HG02885 (cell line): ENCODE data around the gene CTNNA3.

ENCODE experiments used
- ATAC-seq: cut with Tn5 transposase; IDR thresholded peaks from one replicate; pipeline ENCODE4 v1.9.1; 2021; ENCODE audit warnings: mild to moderate bottlenecking; ENCODE audit not compliant: unreplicated experiment, poor library complexity

The CTNNA3 gene

GRCh38 chr10:67171970-67172369, 524.0 kb downstream of the CTNNA3 start:
- ATAC-seq = no peak

DNA sequence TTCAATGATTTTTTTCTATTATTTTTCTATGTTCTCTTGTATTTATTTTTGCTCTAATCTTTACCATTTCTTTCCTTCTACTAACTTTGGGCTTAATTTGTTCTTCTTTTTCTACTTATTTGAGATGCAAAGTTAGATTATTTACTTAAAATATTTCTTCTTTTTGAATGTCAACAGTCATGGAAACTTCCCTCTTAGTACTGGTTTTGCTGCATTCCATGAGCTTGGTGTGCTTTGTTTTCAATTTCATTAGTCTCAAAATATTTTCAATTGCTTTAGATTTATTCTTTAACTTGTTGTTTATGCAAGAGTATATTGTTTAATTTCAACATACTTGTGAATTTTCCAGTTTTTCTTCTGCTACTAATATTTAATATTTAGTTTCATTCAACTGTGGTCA, 539.8 kb downstream of the CTNNA3 start:
- ATAC-seq = no peak

DNA sequence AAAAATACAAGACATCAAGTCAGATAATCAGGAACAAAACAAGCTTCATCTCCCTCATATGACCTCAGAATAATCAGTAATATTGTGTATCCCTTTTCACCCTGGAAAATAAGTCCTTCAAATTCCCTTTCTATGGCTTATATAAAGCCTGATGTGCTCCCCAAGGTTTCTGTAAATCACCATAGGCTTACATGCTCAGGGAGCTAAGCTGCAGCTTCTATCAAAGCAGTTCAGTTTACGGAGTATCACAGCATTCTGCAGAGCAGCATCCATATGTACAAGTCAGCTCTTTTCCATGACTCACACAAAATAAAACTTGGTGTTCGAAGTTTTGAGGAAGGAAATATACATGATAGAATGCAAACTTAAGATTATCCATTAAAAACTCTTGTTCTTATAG, 544.5 kb downstream of the CTNNA3 start:
- ATAC-seq = no peak

- ATAC-seq = no peak
These were observed 551.5 kb downstream of the CTNNA3 start for GRCh38 chr10:67144530-67144929.

- no peak for ATAC-seq
These were observed 554.7 kb downstream of the CTNNA3 start for GRCh38 chr10:67141300-67141699.

DNA sequence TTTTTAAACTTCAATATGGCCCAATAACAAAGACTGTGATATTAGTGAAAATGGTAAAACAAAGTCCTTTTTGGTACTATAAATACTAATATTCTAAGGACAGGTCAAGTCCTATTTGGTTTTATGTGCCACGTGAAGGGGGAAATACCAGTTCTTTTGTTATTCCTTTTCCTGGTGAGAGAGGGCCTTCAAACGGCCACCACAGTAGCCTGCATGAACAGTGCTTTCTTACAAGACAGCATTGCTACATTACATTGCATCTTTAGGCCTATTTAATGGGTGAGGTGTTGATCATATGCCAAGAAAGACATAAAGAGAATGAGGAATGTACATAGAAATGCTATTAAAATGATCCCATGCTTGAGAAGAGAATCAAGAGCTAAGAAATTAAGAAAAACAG, 555.4 kb downstream of the CTNNA3 start:
- no peak for ATAC-seq

- ATAC-seq = no peak
These were observed 568.6 kb downstream of the CTNNA3 start for GRCh38 chr10:67127441-67127840.

DNA sequence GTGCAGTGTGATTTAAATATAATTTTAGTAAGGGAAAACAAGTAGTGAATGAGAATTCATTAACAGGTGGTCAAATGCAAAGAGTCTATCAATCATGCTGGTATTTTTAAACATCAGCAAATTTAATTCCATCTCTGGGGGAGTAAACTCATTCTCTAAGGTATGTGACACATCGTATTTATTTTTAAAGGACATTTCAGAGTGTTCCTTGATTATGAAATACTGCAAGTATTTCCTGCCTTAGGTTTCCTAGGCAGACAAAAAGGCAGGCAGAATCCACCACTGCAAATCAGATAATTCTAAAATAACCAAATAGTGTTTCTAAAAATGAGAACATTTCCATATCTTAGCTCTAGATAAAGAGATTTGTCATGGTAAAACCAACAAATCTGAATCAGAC, 576.3 kb downstream of the CTNNA3 start:
- no peak for ATAC-seq

DNA sequence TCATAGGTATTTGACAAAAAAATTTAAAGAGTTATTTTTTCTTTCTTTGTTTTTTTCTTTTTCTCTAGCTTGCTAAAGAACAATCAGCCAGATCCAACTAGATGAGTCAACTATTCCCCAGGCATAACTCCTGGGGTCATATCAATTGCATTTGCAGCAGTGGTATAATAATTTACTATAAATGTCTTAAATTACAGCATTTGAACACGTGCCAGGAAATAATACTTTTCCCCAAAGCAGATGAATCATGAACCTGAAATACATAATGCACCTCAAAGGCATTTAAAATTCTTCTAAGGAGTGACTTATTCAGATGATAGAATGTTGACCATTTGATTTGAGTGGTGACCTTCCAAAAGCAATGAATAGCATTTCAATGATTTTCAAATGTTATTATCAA, 580.0 kb downstream of the CTNNA3 start:
- ATAC-seq = no peak

DNA sequence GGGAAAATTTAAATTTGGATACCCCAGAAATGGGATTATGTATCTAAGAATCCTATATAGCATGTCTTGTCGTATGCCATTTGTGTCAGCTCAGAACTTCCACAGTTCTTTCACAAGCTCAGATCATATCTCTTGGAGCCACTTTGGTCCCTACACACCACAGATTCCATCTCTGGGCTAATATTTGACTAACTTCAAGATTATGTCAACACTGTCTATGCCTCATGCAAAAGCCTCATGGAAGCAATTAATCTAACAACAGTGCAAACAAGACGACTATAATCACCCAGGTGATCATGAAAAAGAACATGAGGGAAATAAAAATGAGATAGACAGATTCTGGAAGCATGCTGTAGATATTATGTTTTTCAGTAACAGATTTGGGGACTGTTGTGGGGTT, 581.0 kb downstream of the CTNNA3 start:
- ATAC-seq = no peak

- ATAC-seq = no peak
These were observed 583.2 kb downstream of the CTNNA3 start for GRCh38 chr10:67112765-67113164.

DNA sequence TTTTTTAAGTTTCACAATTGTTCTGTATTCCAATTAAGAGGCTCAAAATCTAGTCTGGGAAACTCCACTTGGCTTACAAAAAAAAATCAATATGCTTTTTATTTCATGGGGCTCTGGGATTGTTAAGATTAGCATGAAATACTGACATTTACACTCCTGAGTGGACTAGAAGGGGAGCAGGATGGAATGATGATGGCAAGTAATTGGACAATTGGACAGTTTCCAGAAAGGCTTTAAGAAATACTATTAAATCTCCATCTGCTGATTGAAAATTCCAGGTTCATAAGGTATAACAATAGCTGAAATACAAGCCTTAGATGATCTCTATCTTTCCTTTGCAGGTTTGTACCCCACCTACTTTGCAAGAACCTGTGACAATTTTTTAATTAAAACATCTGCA, 585.7 kb downstream of the CTNNA3 start:
- no peak for ATAC-seq

- ATAC-seq = no peak
These were observed 588.3 kb downstream of the CTNNA3 start for GRCh38 chr10:67107670-67108069.

DNA sequence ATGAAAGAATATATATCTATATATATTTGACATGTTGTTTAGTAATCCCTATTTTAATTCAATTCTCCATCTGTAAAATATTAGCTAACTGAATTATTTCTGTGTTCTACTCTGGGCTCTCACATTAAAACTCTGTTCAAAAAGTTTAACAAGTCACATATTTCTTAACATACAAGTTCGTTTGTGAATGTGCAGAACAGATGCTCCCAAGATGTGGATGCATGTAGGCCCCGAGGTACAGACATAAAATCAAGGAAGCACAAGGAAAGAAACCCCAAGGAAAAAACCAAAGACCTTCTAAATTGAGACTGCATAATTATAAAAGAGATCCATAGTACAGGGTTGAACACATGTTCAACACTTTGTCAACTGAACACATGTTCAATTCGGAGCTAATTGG, 595.0 kb downstream of the CTNNA3 start:
- ATAC-seq = no peak

DNA sequence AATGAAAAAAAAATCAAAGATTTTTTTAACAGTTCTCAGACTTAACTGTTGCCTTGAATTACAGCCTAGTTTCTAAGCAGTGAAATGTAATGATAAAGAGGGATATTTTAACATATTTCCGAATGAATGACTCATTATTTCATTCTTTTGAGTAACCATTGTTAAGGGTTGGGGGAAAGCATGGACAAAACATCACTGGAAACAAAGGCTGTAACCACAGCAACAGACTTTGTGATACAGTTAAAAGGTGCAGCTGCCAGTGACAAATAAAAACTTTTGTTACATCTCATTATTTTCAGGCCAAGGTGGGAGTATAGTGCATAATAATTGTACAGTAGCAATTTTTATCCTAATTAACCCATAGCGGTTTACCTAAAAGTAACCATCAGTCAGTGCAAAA, 597.5 kb downstream of the CTNNA3 start:
- no peak for ATAC-seq

DNA sequence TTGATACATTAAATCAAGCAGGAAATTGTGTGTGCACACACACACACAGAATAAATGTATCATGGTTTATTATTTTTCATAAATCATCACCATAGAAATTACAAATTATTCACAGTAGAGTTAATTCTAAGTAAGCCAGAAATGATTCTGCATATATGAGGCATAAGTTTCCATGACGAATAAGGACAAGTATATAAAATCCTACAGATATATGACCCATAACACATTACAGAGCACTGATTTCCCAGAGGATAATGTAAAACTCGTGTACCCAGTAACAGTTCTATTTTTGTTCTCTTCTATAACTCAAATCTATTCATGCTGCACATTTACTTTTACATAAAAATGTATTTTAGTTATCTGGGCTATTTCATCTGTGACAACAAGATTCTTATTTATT, 600.5 kb downstream of the CTNNA3 start:
- no peak for ATAC-seq

DNA sequence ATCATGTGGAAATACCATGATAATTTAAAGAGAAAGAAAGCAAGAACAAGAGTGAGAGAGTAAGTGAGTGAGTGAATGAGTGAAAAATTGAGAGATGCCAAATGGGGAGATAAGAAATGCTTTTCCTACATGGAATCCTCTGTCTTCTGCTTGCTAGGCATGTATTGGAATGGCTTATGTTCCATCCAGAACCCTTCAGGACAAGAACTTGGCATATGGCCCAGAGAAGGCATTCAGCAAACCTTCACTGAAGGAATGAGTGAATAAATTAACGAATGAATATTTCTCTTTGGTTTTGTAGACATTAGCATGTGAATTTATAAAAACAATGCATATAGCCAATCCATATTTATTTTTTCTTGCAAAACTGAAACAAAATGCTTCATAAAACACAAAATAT, 608.0 kb downstream of the CTNNA3 start:
- ATAC-seq = no peak

GRCh38 chr10:67087135-67087425, 608.9 kb downstream of the CTNNA3 start:
- no peak for ATAC-seq

- no peak for ATAC-seq
These were observed 609.5 kb downstream of the CTNNA3 start for GRCh38 chr10:67086327-67087134.

DNA sequence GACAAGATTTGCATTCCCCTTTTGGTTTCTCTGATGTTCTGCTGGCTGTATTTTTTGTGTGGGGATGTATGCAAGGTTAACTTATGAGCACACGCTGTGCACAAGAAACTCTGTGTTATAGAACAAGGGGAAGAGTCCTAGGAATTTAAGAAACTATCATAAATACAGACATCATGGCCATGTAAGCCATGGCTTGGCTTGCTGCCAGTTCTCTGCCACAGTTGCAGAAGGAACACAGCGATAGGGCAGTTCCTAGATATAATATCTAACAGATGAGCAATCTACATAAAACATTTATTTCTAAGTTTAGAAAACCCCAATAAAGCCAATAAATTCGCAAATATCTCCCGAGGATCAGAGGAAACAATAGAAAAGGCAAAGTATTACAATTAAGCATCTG, 616.9 kb downstream of the CTNNA3 start:
- no peak for ATAC-seq

DNA sequence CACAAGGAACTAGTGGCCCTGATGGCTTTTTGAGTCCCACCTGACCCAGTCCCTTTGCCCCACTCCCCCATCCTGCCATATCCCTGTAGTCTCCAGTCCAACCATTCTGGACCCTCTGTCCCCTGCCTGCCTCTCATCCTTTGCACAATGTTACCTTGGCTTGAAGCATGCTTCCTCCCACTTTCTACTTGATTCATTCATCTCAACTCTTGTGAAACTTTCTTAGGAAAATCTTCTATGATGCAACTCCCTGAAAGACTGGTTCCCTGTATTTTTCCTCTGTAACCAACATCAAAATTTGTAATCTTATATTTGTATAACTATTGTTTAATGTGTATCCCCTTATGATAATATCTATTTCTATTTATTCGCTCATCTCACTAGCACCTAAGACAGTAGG, 618.6 kb downstream of the CTNNA3 start:
- ATAC-seq = no peak

GRCh38 chr10:67076144-67076543, 619.9 kb downstream of the CTNNA3 start:
- no peak for ATAC-seq

- no peak for ATAC-seq
These were observed 620.5 kb downstream of the CTNNA3 start for GRCh38 chr10:67075491-67075971.
